RWPE2 (cell line): Measurements from ENCODE around the gene CSTA.

Experiments used
- ATAC-seq: fragments of 200-7000 bp; cut with Tn5 transposase; 3 replicates; pipeline ENCODE4 v1.9.1; 2021; ENCODE audit warnings: low read depth
- DNase-seq: peaks from one replicate; pipeline ENCODE4 v3.0.0-alpha.2; 2020; ENCODE audit warnings: low spot score
- H3K27ac ChIP-seq: fragments of 450-650 bp; 2 replicates; pipeline ENCODE4 v1.5.1; 2017; ENCODE audit warnings: mild to moderate bottlenecking; ENCODE audit not compliant: poor library complexity, severe bottlenecking
- H3K27me3 ChIP-seq: fragments of 250-450 bp; sonication (Bioruptor Pico); 2 replicates; pipeline ENCODE4 v1.5.1; 2021; ENCODE audit warnings: mild to moderate bottlenecking, moderate library complexity; ENCODE audit not compliant: insufficient read depth, poor library complexity, severe bottlenecking
- H3K36me3 ChIP-seq: fragments of 250-450 bp; sonication (Bioruptor Pico); 2 replicates; pipeline ENCODE4 v1.5.1; 2020; ENCODE audit warnings: low read depth, mild to moderate bottlenecking, moderate library complexity
- H3K4me1 ChIP-seq: fragments of 250-450 bp; sonication (Bioruptor Pico); 2 replicates; pipeline ENCODE4 v1.5.1; 2021; ENCODE audit warnings: mild to moderate bottlenecking, moderate library complexity; ENCODE audit not compliant: insufficient read depth, poor library complexity, severe bottlenecking
- H3K4me3 ChIP-seq: fragments of 250-450 bp; sonication (Bioruptor Pico); 2 replicates; pipeline ENCODE4 v1.5.1; 2021; ENCODE audit warnings: mild to moderate bottlenecking, moderate library complexity; ENCODE audit not compliant: severe bottlenecking
- H3K9me3 ChIP-seq: fragments of 250-450 bp; sonication (Bioruptor Pico); 2 replicates; pipeline ENCODE4 v1.5.1; 2021; ENCODE audit warnings: mild to moderate bottlenecking, moderate library complexity; ENCODE audit not compliant: severe bottlenecking
- CTCF ChIP-seq: fragments of 450-650 bp; IDR thresholded peaks from one replicate; pipeline ENCODE4 v1.5.1; 2017; ENCODE audit warnings: mild to moderate bottlenecking, moderate library complexity; ENCODE audit not compliant: poor library complexity, severe bottlenecking

CSTA gene

GRCh38 chr3:122390665-122391064 lies 65.6 kb downstream of the CSTA start:
- H3K27ac ChIP-seq = no peak overlapping the region
- H3K4me1 ChIP-seq = peaks cover 9% of the 10 kb centered on the region
- ATAC-seq (no peak), DNase-seq (no peak)
- no peaks in the 10 kb centered on the region for H3K9me3 ChIP-seq
- no peak for TF ChIP-seq CTCF
- H3K36me3 ChIP-seq = peaks cover 5% of the 10 kb centered on the region; the same call in 1 of the 2 replicates
- H3K27me3 ChIP-seq = no peaks in the 10 kb centered on the region
- no peak overlapping the region for H3K4me3 ChIP-seq
